ENCODE data around the gene DAPK2.

DAPK2 gene

DNA sequence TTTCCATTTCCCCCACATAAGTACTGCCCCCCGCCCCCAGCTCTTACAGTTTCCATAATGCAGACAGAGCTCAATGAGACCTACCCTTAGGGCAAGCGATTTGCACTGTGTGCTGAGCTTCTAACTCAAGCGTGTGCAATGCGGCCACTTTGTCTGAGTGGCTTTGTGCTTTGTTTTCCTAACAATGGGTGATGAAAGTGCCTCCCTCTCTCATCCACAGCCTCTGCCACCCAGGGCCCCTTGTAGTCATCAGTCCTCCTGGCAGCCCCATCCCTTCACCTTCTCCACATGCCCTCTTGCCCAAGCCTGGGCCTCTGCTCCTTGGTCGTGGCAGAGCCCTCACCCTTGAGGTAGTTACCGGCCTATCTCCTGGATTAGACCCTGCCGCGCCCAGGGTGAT, 17.2 kb downstream of the DAPK2 start:
- in situ Hi-C loops (cut with MboI; ENCODE audit: low sequenced_read_pairs): no loop called here

DNA sequence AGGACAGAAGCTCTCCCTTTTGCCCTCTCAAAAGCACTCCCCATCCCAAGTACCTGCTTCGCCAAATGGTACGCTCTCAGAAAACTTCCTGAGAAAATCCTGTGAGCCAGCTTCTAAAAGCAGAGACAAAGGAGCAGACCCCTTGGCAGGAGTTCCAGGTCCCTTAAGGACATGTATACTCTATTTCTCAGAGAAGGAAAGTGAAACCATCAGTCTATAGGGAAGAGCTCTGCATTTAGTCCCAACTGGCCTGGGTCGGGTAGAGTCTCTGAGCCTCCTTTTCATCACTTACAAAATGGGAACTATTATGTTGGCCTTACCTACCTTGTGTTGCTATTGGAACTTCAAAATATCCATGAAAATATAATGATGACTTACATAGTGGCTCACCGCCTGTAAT, 19.7 kb downstream of the DAPK2 start:
- in situ Hi-C loops (cut with MboI; ENCODE audit: low sequenced_read_pairs): no loop called here

- in situ Hi-C loops (cut with MboI; ENCODE audit: low sequenced_read_pairs): no loop called here
These were observed 21.9 kb downstream of the DAPK2 start for GRCh38 chr15:64024172-64025050.

GRCh38 chr15:64023220-64023619, 23.1 kb downstream of the DAPK2 start:
- in situ Hi-C loops (cut with MboI; ENCODE audit: low sequenced_read_pairs): no loop called here

GRCh38 chr15:64022571-64022970, 23.7 kb downstream of the DAPK2 start:
- in situ Hi-C loops (cut with MboI; ENCODE audit: low sequenced_read_pairs): no loop called here

GRCh38 chr15:64019764-64020163, 26.5 kb downstream of the DAPK2 start:
- in situ Hi-C loops (cut with MboI; ENCODE audit: low sequenced_read_pairs): no loop called here

DNA sequence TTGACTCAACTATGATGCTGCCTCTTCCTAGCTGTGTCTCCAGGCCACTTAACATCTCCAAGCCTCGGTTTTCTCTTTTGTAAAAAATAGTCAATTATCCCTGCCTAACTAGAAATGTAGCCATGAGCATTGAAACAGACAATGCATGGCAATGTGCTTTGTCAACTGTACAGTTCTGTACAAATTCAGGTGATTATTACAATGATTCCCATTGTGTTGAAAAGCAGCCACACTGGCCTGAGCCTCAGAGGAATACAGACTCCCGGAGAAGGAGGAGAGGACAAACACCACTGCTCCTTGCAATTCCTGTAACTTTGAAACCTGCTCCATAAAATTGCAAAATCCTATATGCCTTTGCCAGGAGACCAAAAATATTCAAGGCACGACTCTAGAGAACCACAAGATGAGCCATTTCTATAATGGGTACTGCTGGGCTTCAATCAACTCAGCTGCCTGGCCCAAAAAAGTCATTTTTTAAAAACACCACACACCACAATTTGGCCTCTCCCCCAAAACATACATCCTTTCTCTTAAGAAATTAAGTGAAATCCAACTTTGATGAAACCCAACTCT, 28.6 kb downstream of the DAPK2 start:
- in situ Hi-C loops (cut with MboI; ENCODE audit: low sequenced_read_pairs): no loop called here

- in situ Hi-C loops (cut with MboI; ENCODE audit: low sequenced_read_pairs): no loop called here
These were observed 29.1 kb downstream of the DAPK2 start for GRCh38 chr15:64017082-64017588.

- in situ Hi-C loops (cut with MboI; ENCODE audit: low sequenced_read_pairs): no loop called here
These were observed 30.0 kb downstream of the DAPK2 start for GRCh38 chr15:64016257-64016656.

DNA sequence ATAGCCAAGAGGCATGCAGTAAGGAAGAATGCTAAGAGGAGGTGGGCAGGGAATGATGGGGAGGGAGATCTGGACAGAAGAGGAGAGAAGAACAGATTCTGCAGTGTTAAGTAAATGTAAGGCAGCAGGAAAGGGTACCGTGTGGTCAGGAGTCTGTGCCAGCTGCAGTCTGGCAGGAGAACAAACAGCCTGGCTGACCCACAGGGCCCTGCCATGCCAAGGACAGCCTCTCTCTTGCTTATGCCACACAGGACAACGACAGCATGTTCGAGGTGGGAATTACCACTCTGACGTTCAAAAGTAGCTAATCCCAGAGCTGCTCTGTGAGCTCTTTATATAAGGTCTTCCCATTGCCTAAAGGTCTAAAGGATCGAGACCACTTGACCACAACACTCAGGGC, 31.3 kb downstream of the DAPK2 start:
- in situ Hi-C loops (cut with MboI; ENCODE audit: low sequenced_read_pairs): no loop called here

- in situ Hi-C loops (cut with MboI; ENCODE audit: low sequenced_read_pairs): no loop called here
These were observed 32.9 kb downstream of the DAPK2 start for GRCh38 chr15:64013179-64014062.

GRCh38 chr15:64011736-64012135, 34.5 kb downstream of the DAPK2 start:
- in situ Hi-C loops (cut with MboI; ENCODE audit: low sequenced_read_pairs): no loop called here

- in situ Hi-C loops (cut with MboI; ENCODE audit: low sequenced_read_pairs): no loop called here
These were observed 35.6 kb downstream of the DAPK2 start for GRCh38 chr15:64010719-64011118.

DNA sequence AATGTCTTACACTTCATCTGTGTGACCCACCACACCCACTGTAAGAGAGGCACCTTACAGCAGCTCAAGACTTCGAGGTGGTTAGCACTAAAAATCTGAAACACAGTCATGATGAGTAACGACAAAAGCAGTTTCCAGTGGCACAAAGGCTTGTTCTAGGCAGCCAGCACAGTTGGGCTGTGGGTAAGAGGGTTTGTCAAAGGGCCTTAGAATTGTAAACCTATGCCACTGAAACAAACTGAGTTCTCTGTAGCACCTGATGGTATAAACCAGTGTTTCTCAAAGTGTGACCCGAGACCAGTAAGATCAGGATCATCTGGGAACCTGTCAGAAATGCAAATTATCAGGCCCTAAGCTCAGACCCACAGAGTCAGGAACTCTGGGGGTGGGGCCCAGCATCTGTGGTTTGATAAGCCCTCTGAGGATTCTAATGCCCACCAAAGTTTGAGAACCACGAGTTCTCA, 36.5 kb downstream of the DAPK2 start:
- in situ Hi-C loops (cut with MboI; ENCODE audit: low sequenced_read_pairs): no loop called here

- in situ Hi-C loops (cut with MboI; ENCODE audit: low sequenced_read_pairs): no loop called here
These were observed 37.0 kb downstream of the DAPK2 start for GRCh38 chr15:64009241-64009640.

DNA sequence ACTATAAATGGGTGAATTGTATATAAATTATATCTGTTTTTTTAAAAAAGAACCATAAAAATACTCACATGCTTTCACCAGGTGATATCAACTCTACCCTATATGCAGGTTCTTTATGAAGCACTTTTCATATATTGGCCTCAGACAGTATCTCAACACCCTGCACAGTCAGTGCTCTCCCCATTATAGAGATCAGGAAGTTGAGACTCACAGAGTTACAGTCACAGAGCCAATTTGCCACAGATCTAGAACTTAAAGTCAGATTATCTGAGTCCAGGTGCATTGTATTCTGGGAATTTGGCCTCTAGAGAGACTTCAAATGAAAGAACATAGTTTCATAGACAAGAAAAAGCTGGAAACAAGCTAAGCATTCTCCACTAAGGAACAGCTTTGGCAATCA, 38.1 kb downstream of the DAPK2 start:
- in situ Hi-C loops (cut with MboI; ENCODE audit: low sequenced_read_pairs): no loop called here

DNA sequence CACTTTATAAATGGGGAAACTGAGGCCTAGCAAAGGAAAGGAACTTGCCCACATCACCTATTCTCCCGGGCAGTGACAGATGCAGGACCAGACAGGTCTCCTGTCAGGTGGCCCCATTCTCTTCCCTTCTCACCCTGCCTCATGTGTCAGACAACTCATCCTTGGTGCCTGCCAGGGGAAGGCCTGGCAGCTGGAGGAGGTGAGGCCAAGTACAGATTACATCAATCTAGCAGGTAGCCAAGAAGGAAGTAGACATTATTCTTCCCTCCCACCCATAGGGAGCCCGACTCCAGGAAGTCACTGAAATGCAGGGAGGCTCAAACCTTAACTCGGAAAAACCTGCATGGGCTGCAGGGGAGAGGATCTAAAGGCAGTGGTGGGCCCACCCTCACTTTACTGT, 39.6 kb downstream of the DAPK2 start:
- in situ Hi-C loops (cut with MboI; ENCODE audit: low sequenced_read_pairs): no loop called here

DNA sequence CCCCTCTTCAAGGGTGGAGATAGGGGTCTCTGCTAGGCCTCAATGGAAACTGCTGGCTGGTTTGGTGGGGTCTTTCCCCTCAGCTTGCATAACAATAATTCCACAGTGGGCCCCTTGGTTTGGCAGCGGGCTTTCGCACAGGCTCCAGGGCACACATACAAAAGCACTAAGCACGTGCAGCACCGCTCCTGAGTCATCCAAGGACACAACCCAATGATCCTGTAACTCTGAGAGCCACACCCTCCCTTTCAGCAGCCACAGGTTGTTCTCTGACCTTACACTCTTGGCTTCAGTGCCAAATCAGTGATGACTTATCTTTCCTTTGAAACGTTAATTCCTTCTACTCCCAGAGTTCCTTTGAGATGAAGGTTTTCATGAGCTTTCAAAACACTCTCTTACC, 41.7 kb downstream of the DAPK2 start:
- in situ Hi-C loops (cut with MboI; ENCODE audit: low sequenced_read_pairs): no loop called here

DNA sequence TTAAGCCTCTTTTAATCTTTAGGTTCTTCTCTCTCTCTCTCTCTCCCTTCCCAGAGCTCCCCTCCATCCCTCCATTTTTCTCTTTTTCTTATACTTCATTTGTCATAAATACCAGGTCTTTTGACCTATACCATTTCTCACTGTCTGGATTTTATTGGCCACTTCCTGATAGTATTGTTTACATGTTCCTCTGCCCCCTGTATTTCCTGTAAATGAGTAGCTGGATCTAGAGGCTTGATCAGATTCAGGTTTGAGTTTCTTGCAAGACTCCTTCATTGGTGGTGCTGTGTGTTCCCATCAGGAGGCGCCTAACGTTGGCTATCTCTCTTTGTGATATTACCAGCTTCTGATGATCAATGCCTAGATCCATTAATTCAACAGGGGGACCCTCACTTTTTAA, 42.2 kb downstream of the DAPK2 start:
- in situ Hi-C loops (cut with MboI; ENCODE audit: low sequenced_read_pairs): no loop called here

DNA sequence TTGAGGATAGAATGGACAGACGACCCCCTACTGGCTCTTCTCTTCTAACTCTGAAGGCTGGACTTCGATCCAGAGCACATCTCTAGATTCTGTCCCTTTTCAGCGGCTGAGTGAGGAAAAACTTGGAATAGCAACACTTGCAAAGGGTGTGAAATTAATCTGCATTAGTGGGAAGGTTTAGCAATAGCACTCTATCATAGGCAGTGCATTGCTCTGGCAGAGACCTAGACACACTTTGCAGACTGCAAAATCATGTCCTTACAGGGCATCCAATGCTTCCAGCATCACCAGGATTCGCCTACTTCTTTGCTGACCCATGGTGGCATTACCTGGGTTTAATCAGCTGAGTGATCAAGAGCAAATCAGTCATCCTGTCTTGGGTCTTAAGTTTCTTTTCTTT, 43.1 kb downstream of the DAPK2 start:
- in situ Hi-C loops (cut with MboI; ENCODE audit: low sequenced_read_pairs): no loop called here

GRCh38 chr15:64001148-64001547, 45.1 kb downstream of the DAPK2 start:
- in situ Hi-C loops (cut with MboI; ENCODE audit: low sequenced_read_pairs): no loop called here

All from HL-60/S4 (cell line).